GM21619 (cell line): Measurements from ENCODE around the gene ANKRD31.

Experiments
- ATAC-seq: cut with Tn5 transposase; IDR thresholded peaks from one replicate; pipeline ENCODE4 v1.9.1; 2021; ENCODE audit not compliant: unreplicated experiment

ANKRD31 gene

GRCh38 chr5:75067434-75067833 lies 169.2 kb downstream of the ANKRD31 start:
- ATAC-seq = no peak

- no peak for ATAC-seq
Observed at GRCh38 chr5:75062925-75063531, 173.7 kb downstream of the ANKRD31 start.

- no peak for ATAC-seq
Observed at GRCh38 chr5:75059912-75060545, 176.6 kb downstream of the ANKRD31 start.

- no peak for ATAC-seq
Observed at GRCh38 chr5:75058986-75059535, 177.6 kb downstream of the ANKRD31 start.

GRCh38 chr5:75057561-75057960 lies 179.1 kb downstream of the ANKRD31 start:
- ATAC-seq = no peak

- ATAC-seq = no peak
Observed at GRCh38 chr5:75055727-75056144, 180.9 kb downstream of the ANKRD31 start.

GRCh38 chr5:75054134-75054930 lies 182.3 kb downstream of the ANKRD31 start:
- ATAC-seq = no peak

- no peak for ATAC-seq
Observed at GRCh38 chr5:75053304-75054133, 183.2 kb downstream of the ANKRD31 start.

- ATAC-seq = no peak
Observed at GRCh38 chr5:75053054-75053303, 183.7 kb downstream of the ANKRD31 start.

GRCh38 chr5:75052192-75053053 lies 184.3 kb downstream of the ANKRD31 start, which contains the start of gene GCNT4:
GCNT4 (minus strand) TSS chr5:75052558; CDS start chr5:75030037, 22,521 bp downstream.
- ATAC-seq = no peak

- ATAC-seq = no peak
Observed at GRCh38 chr5:75051217-75051751, 185.4 kb downstream of the ANKRD31 start.

GRCh38 chr5:75050415-75050814 lies 186.3 kb downstream of the ANKRD31 start:
- no peak for ATAC-seq

- no peak for ATAC-seq
Observed at GRCh38 chr5:75049456-75050351, 187.0 kb downstream of the ANKRD31 start.

- peak; percentile 50 for ATAC-seq
Observed at GRCh38 chr5:75048457-75048953, 188.2 kb downstream of the ANKRD31 start.

- no peak for ATAC-seq
Observed at GRCh38 chr5:75047356-75047755, 189.3 kb downstream of the ANKRD31 start.

- ATAC-seq = no peak
Observed at GRCh38 chr5:75046366-75047142, 190.1 kb downstream of the ANKRD31 start.

- no peak for ATAC-seq
Observed at GRCh38 chr5:75045071-75045470, 191.6 kb downstream of the ANKRD31 start.

GRCh38 chr5:75044406-75044805 lies 192.3 kb downstream of the ANKRD31 start:
- ATAC-seq = no peak
